GM18502 (cell line): Measurements from ENCODE around the gene CTXN1.
A peak's percentile ranks its signal among the peaks of the same experiment; 100 is the strongest.
"Not testable (repeated sequence)": the region's sequence is repeated elsewhere in the genome, so short reads cannot be mapped to it uniquely, and the experiment has no call there.

ENCODE experiments used
- ATAC-seq: cut with Tn5 transposase; IDR thresholded peaks from one replicate; pipeline ENCODE4 v1.9.1; 2021; ENCODE audit warnings: mild to moderate bottlenecking; ENCODE audit not compliant: unreplicated experiment, poor library complexity

Gene CTXN1

GRCh38 chr19:7927605-7928333 is 1.8 kb upstream of the CTXN1 start:
- ATAC-seq = no peak

- ATAC-seq = no peak
Observed at GRCh38 chr19:7926727-7927604, 1.0 kb upstream of the CTXN1 start.

GRCh38 chr19:7925171-7925851 is 624 bp downstream of the CTXN1 start:
- ATAC-seq = no peak

GRCh38 chr19:7924651-7925170 is 1.2 kb downstream of the CTXN1 start:
- no peak for ATAC-seq

GRCh38 chr19:7924241-7924640 is 1.7 kb downstream of the CTXN1 start:
- no peak for ATAC-seq

DNA sequence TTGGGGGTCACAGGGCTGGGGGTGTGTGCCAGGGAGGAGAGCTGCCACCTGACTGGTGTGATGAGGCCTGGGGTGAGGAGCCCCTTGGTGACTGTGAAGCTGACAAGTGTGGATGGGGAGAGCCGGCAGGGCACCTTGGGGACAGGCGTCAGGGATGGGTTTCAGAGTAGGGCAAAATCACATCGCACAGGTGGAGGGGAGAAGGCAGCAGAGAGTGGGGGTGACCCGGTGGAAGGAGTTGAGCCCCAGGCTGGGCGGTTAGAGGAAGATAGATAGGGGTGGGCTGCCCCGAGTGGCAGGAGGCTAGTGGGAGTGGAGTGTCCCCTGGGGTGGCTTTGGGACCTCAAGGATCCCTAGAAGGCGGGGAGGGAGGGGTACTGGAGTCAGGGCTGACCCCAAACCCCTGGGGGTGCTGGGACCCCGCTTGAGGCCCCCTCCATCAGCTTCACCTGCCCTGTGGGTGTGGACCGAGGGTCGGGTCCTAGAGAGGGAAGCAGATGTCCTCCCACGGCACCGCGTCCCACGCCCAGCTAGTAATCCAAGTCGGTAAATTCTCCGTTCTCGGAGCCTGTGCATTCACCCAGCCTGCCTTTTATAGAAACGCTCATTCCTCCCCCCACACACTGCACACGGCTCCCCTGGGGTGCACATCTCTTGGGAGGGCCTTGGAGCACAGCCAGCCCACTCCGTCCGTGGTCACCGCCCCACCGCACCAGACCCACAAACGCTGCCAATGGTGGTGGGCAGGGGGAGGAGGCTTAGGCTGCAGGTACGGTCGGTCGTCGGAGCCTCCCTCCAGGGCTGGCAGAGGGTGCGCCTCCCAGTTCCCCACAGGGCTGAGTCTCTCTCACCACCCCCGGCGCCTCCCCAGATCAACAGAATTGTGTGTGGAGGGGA is 2.4 kb downstream of the CTXN1 start:
- no peak for ATAC-seq

GRCh38 chr19:7922836-7923195 is 3.1 kb downstream of the CTXN1 start:
- no peak for ATAC-seq

- ATAC-seq = no peak
Observed at GRCh38 chr19:7921967-7922835, 3.7 kb downstream of the CTXN1 start.

- ATAC-seq = no peak
Observed at GRCh38 chr19:7921302-7921966, 4.5 kb downstream of the CTXN1 start.

- peak; percentile 40 for ATAC-seq
Observed at GRCh38 chr19:7920519-7921301, 5.2 kb downstream of the CTXN1 start.

DNA sequence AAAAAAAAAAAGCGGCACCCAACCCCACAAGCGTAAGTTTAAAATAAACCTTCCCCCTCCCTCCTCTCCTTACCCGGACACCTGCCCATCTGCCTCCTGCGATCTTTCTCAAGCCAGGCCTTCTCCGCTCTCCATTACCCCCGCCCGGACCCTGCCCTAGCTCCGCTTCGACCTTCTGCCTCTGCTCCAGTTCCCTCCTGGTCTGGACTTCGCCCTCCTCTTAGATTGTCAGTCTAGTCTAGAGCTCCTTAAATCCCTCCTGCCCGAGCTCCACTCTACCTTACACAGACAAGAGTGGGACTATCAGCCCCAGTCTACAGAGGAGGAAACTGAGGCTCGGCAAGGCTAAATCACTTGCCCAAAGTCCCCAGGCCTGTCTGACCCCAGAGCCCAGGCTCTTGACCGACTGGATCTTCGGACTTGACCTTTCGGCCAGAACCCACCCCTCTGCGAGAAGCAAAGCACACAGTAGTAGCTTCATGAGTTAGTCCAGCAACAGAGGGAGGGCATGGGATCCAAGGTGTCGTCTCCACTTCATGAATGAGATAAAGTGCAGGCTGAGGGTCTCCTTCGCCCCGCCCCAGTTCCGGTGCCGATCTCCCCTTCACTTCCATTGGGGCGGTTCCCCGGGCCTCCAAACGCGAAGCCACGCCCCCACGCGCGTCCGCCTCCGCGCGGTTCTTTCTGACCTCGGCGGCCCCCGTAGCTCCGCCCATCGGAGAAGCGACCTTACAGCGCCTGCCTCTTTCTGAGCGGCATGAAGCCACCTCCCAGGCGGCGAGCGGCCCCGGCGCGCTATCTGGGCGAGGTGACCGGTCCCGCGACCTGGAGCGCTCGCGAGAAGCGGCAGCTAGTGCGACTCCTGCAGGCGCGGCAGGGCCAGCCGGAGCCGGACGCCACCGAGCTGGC is 6.1 kb downstream of the CTXN1 start, which contains the start of gene SNAPC2:
SNAPC2 (plus strand) TSS at position 729 of the 909 bp plus-strand sequence; CDS start at position 758, 29 bp downstream.
- ATAC-seq = peak; percentile 59

DNA sequence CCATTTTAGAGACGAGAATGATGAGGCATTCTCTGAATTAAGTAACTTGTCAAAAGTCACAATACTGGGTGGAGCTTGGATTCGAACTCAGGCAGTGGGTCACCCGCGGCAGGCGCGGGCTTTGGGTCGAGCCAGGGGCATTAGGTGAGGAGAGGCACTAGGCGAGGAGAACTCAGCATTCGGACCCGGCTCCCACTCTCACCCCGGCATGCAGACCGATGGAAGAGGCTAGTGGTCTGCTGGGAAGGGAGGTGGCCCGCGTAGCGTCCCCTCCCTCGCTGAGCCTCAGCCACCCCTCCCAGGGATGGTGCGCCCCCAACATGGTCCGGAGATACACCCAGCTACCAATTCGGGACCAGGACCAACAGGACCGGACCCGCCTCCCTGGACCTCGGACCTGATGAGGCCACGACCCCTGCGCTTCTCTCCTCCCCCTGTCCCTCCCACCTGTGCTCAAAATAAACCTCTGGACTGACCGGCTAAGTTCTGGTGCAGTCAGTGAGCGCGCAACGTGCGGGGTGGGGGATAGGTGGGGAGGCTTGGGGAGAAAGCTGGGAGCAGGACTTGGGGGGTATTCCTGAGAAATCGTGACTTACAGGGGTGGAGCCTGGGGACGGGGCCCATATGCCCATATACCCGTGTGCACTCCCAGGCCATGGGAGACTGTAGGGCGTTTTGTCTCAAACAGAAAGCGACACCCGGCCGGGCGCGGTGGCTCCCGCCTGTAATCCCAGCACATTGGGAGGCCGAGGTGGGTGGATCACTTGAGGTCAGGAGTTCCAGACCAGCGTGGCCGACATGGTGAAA is 7.1 kb downstream of the CTXN1 start:
- ATAC-seq = no peak

DNA sequence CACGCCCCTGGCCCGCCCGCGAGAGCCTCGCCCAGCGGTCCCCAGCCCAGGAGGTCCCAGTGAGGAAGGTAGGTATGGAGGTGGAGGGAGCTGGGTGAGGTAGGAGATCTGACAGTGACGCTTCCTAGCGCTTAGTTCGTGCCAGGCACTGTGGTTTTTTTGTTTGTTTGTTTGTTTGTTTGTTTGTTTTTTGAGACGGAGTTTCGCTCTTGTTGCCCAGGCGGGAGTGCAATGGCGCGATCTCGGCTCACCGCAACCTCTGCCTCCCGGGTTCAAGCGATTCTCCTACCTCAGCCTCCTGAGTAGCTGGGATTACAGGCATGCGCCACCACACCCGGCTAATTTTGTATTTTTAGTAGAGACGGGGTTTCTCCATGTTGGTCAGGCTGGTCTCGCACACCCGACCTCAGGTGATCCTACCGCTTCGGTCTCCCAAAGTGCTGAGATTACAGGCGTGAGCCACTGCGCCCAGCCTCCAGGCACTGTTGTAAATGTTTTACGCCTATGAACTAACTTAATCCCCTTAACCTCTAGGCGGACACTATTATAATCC is 7.8 kb downstream of the CTXN1 start:
- ATAC-seq = not testable (repeated sequence)

- no peak for ATAC-seq
Observed at GRCh38 chr19:7917267-7918061, 8.5 kb downstream of the CTXN1 start.

DNA sequence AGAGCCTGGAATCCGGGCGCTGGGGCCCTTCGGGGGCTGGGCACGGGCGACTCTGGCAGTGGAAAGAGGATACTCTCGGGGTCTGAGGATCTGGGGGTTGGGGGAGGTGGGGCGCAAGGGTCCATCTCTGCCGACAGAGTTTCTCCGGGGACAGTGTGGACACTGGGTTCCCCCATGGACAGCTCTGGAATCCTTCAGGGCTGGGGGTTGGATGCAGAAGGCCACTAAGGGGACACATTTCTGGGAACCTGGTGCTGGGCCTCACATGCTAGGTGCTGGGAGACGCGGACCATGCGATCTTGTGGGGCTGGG is 9.0 kb downstream of the CTXN1 start:
- no peak for ATAC-seq
